Left ventricle myocardium inferior (tissue), 1 donor: ENCODE data around the gene TFB2M. TPM values are rescaled to one million over a fixed set of nuclear protein-coding genes. Genes with fewer than 3 reads are reported as not detected.

Experiments
- DNase-seq: peaks from one replicate; pipeline ENCODE4 v3.0.0-alpha.2; 2020
- H3K27ac ChIP-seq: fragments of 200-600 bp; replicated peaks from 2 replicates; pipeline ENCODE4 v1.8.0; 2021
- H3K27me3 ChIP-seq: fragments of 200-600 bp; 2 replicates; pipeline ENCODE4 v1.8.0; 2021; ENCODE audit warnings: low read depth
- H3K36me3 ChIP-seq: fragments of 200-600 bp; 2 replicates; pipeline ENCODE4 v1.8.0; 2021
- H3K4me1 ChIP-seq: fragments of 200-600 bp; 2 replicates; pipeline ENCODE4 v1.8.0; 2021
- H3K4me3 ChIP-seq: fragments of 200-600 bp; 2 replicates; pipeline ENCODE4 v1.8.0; 2021; ENCODE audit warnings: mild to moderate bottlenecking, moderate library complexity
- H3K9me3 ChIP-seq: fragments of 200-600 bp; replicated peaks from 2 replicates; pipeline ENCODE4 v1.8.0; 2021
- CTCF ChIP-seq: fragments of 200-600 bp; IDR thresholded peaks from 2 replicates; pipeline ENCODE4 v1.8.0; 2021; ENCODE audit warnings: antibody characterized with exemption, mild to moderate bottlenecking, borderline replicate concordance
- intact Hi-C: fragments of 100-400 bp; cut with micrococcal nuclease; formaldehyde crosslinking; loops from one replicate; pipeline ENCODE4 v1.11.0; 2022
- total RNA-seq: library from RNA; stranded (reverse); fragmentation: NEBNext Ultra II Directional; extraction: Animal tissue kit (Norgen Biotek cat#: 25700); gene quantifications from one replicate; pipeline ENCODE4 v1.2.1, GENCODE V29; 2021
- donor health status: DM: no; HTN: yes; CAD: no; lungs with severe emphysema.

TFB2M gene
- total RNA-seq, 1 donor from 2014 or later = 18.3 TPM

- Histone ChIP-seq H3K9me3 (peaks cover 27% of the 10 kb centered on the region), H3K4me3 (no peak overlapping the region), H3K4me1 (peaks cover 12% of the 10 kb centered on the region), H3K27me3 (no peaks in the 10 kb centered on the region), H3K36me3 (no peaks in the 10 kb centered on the region), H3K27ac (no peak overlapping the region)
- TF ChIP-seq CTCF = no peak
- intact Hi-C loops = no loop called here
- DNase-seq = no peak
These were observed 54.9 kb downstream of the TFB2M start for GRCh38 chr1:246511203-246511602.

- Histone ChIP-seq H3K27ac (no peak overlapping the region), H3K4me1 (peaks cover 18% of the 10 kb centered on the region), H3K36me3 (no peaks in the 10 kb centered on the region), H3K4me3 (no peak overlapping the region), H3K9me3 (peaks cover 19% of the 10 kb centered on the region), H3K27me3 (no peaks in the 10 kb centered on the region)
- intact Hi-C loops = no loop called here
- no peak for DNase-seq
- TF ChIP-seq CTCF = no peak
These were observed 55.7 kb downstream of the TFB2M start for GRCh38 chr1:246510147-246511030.

- no peak for DNase-seq
- intact Hi-C loops = no loop called here
- Histone ChIP-seq H3K27me3 (no peaks in the 10 kb centered on the region), H3K36me3 (no peaks in the 10 kb centered on the region), H3K4me1 (peaks cover 18% of the 10 kb centered on the region), H3K9me3 (peaks cover 6% of the 10 kb centered on the region), H3K27ac (no peak overlapping the region), H3K4me3 (no peak overlapping the region)
- TF ChIP-seq CTCF = no peak
These were observed 57.0 kb downstream of the TFB2M start for GRCh38 chr1:246508897-246509688.

DNA sequence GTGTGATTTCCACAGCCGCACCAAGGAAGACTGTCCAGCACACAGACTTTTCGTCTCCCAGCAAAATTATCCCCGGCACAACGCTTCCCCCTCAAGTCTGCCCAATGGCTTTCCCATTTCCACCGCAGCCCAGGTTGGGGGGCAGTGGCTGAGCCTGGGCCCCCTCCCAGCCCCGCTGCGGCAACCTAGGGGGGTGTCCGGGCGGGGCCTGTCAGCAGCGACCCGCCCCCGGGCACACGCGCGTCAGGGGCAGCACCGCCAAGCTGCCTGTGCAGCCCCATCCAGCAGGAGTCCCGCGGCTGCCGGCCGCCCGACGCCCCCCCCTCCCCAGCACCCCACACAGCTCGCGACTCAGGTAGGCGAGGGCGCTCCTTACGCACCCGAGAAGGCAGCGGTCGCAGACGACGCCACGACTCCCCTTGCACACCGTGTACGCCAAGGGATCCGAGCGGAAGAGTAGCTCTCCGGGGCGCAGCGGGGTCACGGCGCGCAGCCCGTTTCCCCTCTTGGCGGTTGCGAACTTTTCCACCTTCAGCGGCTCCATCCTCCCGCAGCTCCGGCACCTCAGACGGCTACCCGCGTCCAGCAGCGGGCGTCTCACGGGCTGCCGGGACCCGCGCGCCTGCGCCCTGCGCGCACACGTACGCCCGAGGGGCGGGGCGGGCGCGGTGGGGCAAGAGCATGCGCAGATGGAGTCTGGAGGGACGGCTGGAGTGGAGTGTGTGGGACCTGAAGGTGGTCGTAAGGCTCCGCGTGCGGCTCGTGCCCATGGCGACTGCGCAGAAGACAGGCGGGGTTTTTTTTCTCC, 59.2 kb downstream of the TFB2M start, which contains the start of gene SMYD3:
SMYD3 (minus strand) TSS at position 606 of the 808 bp plus-strand sequence.
- Histone ChIP-seq H3K27ac (peak within 1 kb of the TSS; percentile 68), H3K27me3 (no peaks in the 10 kb centered on the region), H3K4me1 (peaks cover 18% of the 10 kb centered on the region), H3K36me3 (no peaks in the 10 kb centered on the region), H3K9me3 (no peaks in the 10 kb centered on the region), H3K4me3 (peak within 1 kb of the TSS; percentile 91)
- intact Hi-C loops = no loop called here
- peak; percentile 27 for TF ChIP-seq CTCF
- DNase-seq = peak; percentile 76

GRCh38 chr1:246506367-246506673, 59.7 kb downstream of the TFB2M start:
- no peaks in the 10 kb centered on the region for H3K36me3 ChIP-seq
- TF ChIP-seq CTCF = no peak
- DNase-seq = no peak
- no peaks in the 10 kb centered on the region for H3K27me3 ChIP-seq
- no peaks in the 10 kb centered on the region for H3K9me3 ChIP-seq
- intact Hi-C loops = no loop called here
- H3K27ac ChIP-seq = no peak overlapping the region
- peaks cover 18% of the 10 kb centered on the region for H3K4me1 ChIP-seq
- H3K4me3 ChIP-seq = peak overlapping the region; percentile 91
